HG03342 (cell line): ENCODE measurements around the gene MYOF.

Source experiments
- ATAC-seq: cut with Tn5 transposase; IDR thresholded peaks from one replicate; pipeline ENCODE4 v1.9.1; 2021; ENCODE audit warnings: mild to moderate bottlenecking, moderate library complexity; ENCODE audit not compliant: unreplicated experiment

MYOF gene

GRCh38 chr10:93482145-93482834 lies at the start of gene MYOF:
TSS of gene MYOF (minus strand) at chr10:93482334. CDS start at chr10:93482194, 140 bp downstream.
- peak; percentile 78 for ATAC-seq

GRCh38 chr10:93518531-93518930 lies 36.4 kb upstream of the MYOF start:
- no peak for ATAC-seq

GRCh38 chr10:93516006-93516380 lies 33.9 kb upstream of the MYOF start:
- no peak for ATAC-seq

GRCh38 chr10:93515071-93516005 lies 33.2 kb upstream of the MYOF start:
- ATAC-seq: no peak

GRCh38 chr10:93514521-93514920 lies 32.4 kb upstream of the MYOF start:
- no peak for ATAC-seq

GRCh38 chr10:93513091-93513490 lies 31.0 kb upstream of the MYOF start:
- ATAC-seq: no peak

GRCh38 chr10:93512565-93512964 lies 30.4 kb upstream of the MYOF start:
- ATAC-seq: no peak

GRCh38 chr10:93509816-93510215 lies 27.7 kb upstream of the MYOF start:
- no peak for ATAC-seq

GRCh38 chr10:93505075-93505474 lies 22.9 kb upstream of the MYOF start:
- ATAC-seq: no peak

- peak; percentile 80 for ATAC-seq
Measured at GRCh38 chr10:93503075-93503474, 20.9 kb upstream of the MYOF start.

- ATAC-seq: no peak
Measured at GRCh38 chr10:93501650-93502049, 19.5 kb upstream of the MYOF start.

GRCh38 chr10:93498166-93498565 lies 16.0 kb upstream of the MYOF start:
- no peak for ATAC-seq

- peak; percentile 99 for ATAC-seq
Measured at GRCh38 chr10:93496322-93497041, 14.3 kb upstream of the MYOF start, which contains the start of gene CEP55. TSS of gene CEP55 (plus strand) at chr10:93496612. CDS start at chr10:93500052, 3,440 bp downstream.

- peak; percentile 3 for ATAC-seq
Measured at GRCh38 chr10:93495654-93496321, 13.7 kb upstream of the MYOF start.

GRCh38 chr10:93494494-93494893 lies 12.4 kb upstream of the MYOF start:
- ATAC-seq: no peak

GRCh38 chr10:93493162-93493561 lies 11.0 kb upstream of the MYOF start:
- ATAC-seq: no peak

GRCh38 chr10:93491602-93492121 lies 9.5 kb upstream of the MYOF start:
- ATAC-seq: no peak

GRCh38 chr10:93488956-93489528 lies 6.9 kb upstream of the MYOF start:
- ATAC-seq: no peak

GRCh38 chr10:93485690-93486089 lies 3.6 kb upstream of the MYOF start:
- ATAC-seq: no peak

GRCh38 chr10:93481637-93482144 lies 443 bp downstream of the MYOF start:
- no peak for ATAC-seq
